Stimulated activated naive CD8-positive, alpha-beta T cell treated with anti-CD3 and anti-CD28 coated beads, Interleukin-15, amount 100 ng/mL, for 72 hours (primary cell): ENCODE data around the gene MAST4.
"Not testable (repeated sequence)": the region's sequence is repeated elsewhere in the genome, so short reads cannot be mapped to it uniquely, and the experiment has no call there.

Experiments used
- ATAC-seq: fragments of 150-1000 bp; cut with Tn5 transposase; 2 replicates; pipeline ENCODE4 v1.10.0; 2021; ENCODE audit warnings: mild to moderate bottlenecking, moderate library complexity
- DNase-seq, 2 donors: peaks; one replicate each; pipeline ENCODE4 v3.0.0; 2021 to 2022
- H3K27ac Mint-ChIP-seq, 2 donors: one replicate each; pipeline ENCODE4 v1.8.0; 2022; ENCODE audit warnings: mild to moderate bottlenecking in 2 of 2, mixed read lengths in 2 of 2, moderate library complexity in 2 of 2
- H3K27me3 Mint-ChIP-seq: one replicate; pipeline ENCODE4 v1.8.0; 2022; ENCODE audit warnings: mixed read lengths
- H3K4me1 Mint-ChIP-seq: one replicate; pipeline ENCODE4 v1.8.0; 2022; ENCODE audit warnings: mild to moderate bottlenecking, mixed read lengths
- H3K4me3 Mint-ChIP-seq, 2 donors: one replicate each; pipeline ENCODE4 v1.8.0; 2022; ENCODE audit warnings: mild to moderate bottlenecking in 2 of 2, mixed read lengths in 2 of 2, moderate library complexity in 1 of 2
- H3K9me3 Mint-ChIP-seq, 2 donors: one replicate each; pipeline ENCODE4 v1.8.0; 2022; ENCODE audit warnings: mixed read lengths in 2 of 2

The MAST4 gene

GRCh38 chr5:66727630-66728029, 131.4 kb downstream of the MAST4 start:
- no peak for ATAC-seq

DNA sequence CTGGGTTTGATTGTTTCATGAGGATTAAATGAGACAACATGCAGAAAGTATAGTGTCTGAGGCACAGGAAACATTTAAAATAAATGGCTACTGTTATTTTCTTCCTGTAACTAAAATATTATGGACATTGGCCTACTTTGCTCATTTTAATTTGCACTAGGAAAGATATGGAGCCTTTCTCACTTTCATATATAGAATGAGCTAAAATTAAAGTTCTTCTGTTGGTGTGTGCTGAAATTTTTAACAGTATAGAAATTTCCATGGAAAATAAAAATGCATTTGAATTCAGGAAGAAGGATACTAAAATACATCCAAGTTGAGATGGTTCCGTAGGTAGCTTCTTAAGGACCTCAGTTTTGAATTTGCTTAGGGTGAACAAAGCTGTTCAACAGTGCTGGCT, 131.9 kb downstream of the MAST4 start:
- H3K27ac Mint-ChIP-seq, result no peak overlapping the region
- H3K4me3 Mint-ChIP-seq, result no peak overlapping the region
- H3K4me1 Mint-ChIP-seq, result no peaks in the 10 kb centered on the region
- no peaks in the 10 kb centered on the region for H3K9me3 Mint-ChIP-seq
- peaks cover 15% of the 10 kb centered on the region for H3K27me3 Mint-ChIP-seq
- ATAC-seq (no peak), DNase-seq (no peak)

More at GRCh38 chr5:66727630-66728029, 131.4 kb downstream of the MAST4 start:
- H3K27ac Mint-ChIP-seq, result no peak overlapping the region
- no peaks in the 10 kb centered on the region for H3K4me1 Mint-ChIP-seq
- DNase-seq, result no peak
- H3K4me3 Mint-ChIP-seq, result no peak overlapping the region
- peaks cover 14% of the 10 kb centered on the region for H3K27me3 Mint-ChIP-seq
- H3K9me3 Mint-ChIP-seq, result no peaks in the 10 kb centered on the region

- Mint-ChIP-seq H3K4me3 (no peak overlapping the region), H3K4me1 (no peaks in the 10 kb centered on the region), H3K9me3 (no peaks in the 10 kb centered on the region), H3K27me3 (peaks cover 26% of the 10 kb centered on the region), H3K27ac (no peak overlapping the region)
- ATAC-seq (no peak), DNase-seq (no peak)
These were observed 140.9 kb downstream of the MAST4 start for GRCh38 chr5:66737096-66737495.

- Mint-ChIP-seq H3K9me3 (no peaks in the 10 kb centered on the region), H3K4me3 (no peak overlapping the region), H3K27me3 (peaks cover 16% of the 10 kb centered on the region), H3K4me1 (no peaks in the 10 kb centered on the region), H3K27ac (no peak overlapping the region)
- no peak for DNase-seq
- no peak for ATAC-seq
These were observed 141.9 kb downstream of the MAST4 start for GRCh38 chr5:66738136-66738535.

GRCh38 chr5:66739021-66739420, 142.8 kb downstream of the MAST4 start:
- Mint-ChIP-seq H3K27me3 (peaks cover 15% of the 10 kb centered on the region), H3K4me3 (no peak overlapping the region), H3K27ac (no peak overlapping the region), H3K9me3 (no peaks in the 10 kb centered on the region), H3K4me1 (no peaks in the 10 kb centered on the region)
- ATAC-seq, result no peak
- DNase-seq, result no peak

GRCh38 chr5:66739951-66740350, 143.8 kb downstream of the MAST4 start:
- Mint-ChIP-seq H3K4me1 (no peaks in the 10 kb centered on the region), H3K27ac (peak overlapping the region in 1 of 2 donors; percentile 16), H3K9me3 (no peaks in the 10 kb centered on the region), H3K4me3 (no peak overlapping the region), H3K27me3 (peaks cover 15% of the 10 kb centered on the region)
- no peak for DNase-seq
- no peak for ATAC-seq

DNA sequence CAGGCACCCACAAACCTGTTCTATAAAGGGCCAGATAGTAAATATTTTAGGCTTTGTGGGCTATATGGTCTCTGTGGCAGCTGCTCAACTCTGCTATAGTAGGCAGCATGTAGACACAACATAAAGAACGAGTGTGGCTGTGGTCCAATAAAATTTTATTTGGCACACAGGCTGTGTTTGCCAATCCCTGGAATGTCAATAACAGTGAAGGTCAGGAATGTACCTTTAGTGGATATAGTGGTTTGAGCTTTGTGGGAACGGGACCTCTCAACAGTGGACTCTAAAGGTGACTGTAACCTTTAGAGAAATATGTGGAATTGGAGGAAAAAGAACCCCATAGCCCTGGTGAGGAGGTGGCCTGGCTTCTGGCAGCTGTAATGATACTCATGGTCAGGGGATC, 145.2 kb downstream of the MAST4 start:
- no peak for ATAC-seq
- Mint-ChIP-seq H3K27ac (no peak overlapping the region), H3K4me1 (no peaks in the 10 kb centered on the region), H3K9me3 (no peaks in the 10 kb centered on the region), H3K27me3 (peaks cover 24% of the 10 kb centered on the region), H3K4me3 (no peak overlapping the region)
- no peak for DNase-seq

GRCh38 chr5:66742083-66742895, 146.1 kb downstream of the MAST4 start:
- no peak for ATAC-seq
- peaks cover 28% of the 10 kb centered on the region for H3K27me3 Mint-ChIP-seq
- no peak overlapping the region for H3K4me3 Mint-ChIP-seq

GRCh38 chr5:66742896-66743247, 146.7 kb downstream of the MAST4 start:
- ATAC-seq, result no peak
- Mint-ChIP-seq H3K9me3 (no peaks in the 10 kb centered on the region), H3K27ac (peak overlapping the region in 1 of 2 donors; percentile 75), H3K27me3 (peaks cover 22% of the 10 kb centered on the region), H3K4me3 (no peak overlapping the region), H3K4me1 (no peaks in the 10 kb centered on the region)
- no peak for DNase-seq

More at GRCh38 chr5:66742083-66742895, 146.1 kb downstream of the MAST4 start:
- H3K4me1 Mint-ChIP-seq, result no peaks in the 10 kb centered on the region
- no peaks in the 10 kb centered on the region for H3K9me3 Mint-ChIP-seq
- no peak for DNase-seq
- no peak overlapping the region for H3K27ac Mint-ChIP-seq

GRCh38 chr5:66743344-66743743, 147.2 kb downstream of the MAST4 start:
- Mint-ChIP-seq H3K4me3 (no peak overlapping the region), H3K27ac (peak overlapping the region in 1 of 2 donors; percentile 75), H3K27me3 (peaks cover 22% of the 10 kb centered on the region), H3K4me1 (no peaks in the 10 kb centered on the region), H3K9me3 (no peaks in the 10 kb centered on the region)
- DNase-seq (no peak), ATAC-seq (no peak)

GRCh38 chr5:66744040-66744439, 147.8 kb downstream of the MAST4 start:
- Mint-ChIP-seq H3K4me1 (no peaks in the 10 kb centered on the region), H3K27ac (no peak overlapping the region), H3K27me3 (peaks cover 22% of the 10 kb centered on the region), H3K9me3 (no peaks in the 10 kb centered on the region), H3K4me3 (no peak overlapping the region)
- DNase-seq (no peak), ATAC-seq (no peak)

- no peak overlapping the region for H3K4me3 Mint-ChIP-seq
- H3K27ac Mint-ChIP-seq, result no peak overlapping the region
- no peaks in the 10 kb centered on the region for H3K4me1 Mint-ChIP-seq
- ATAC-seq (no peak), DNase-seq (no peak)
- H3K9me3 Mint-ChIP-seq, result no peaks in the 10 kb centered on the region
- peaks cover 22% of the 10 kb centered on the region for H3K27me3 Mint-ChIP-seq
These were observed 149.1 kb downstream of the MAST4 start for GRCh38 chr5:66745297-66745696.

GRCh38 chr5:66747607-66748006, 151.4 kb downstream of the MAST4 start:
- Mint-ChIP-seq H3K9me3 (no peaks in the 10 kb centered on the region), H3K4me3 (no peak overlapping the region), H3K4me1 (no peaks in the 10 kb centered on the region), H3K27me3 (peaks cover 22% of the 10 kb centered on the region), H3K27ac (no peak overlapping the region)
- ATAC-seq, result no peak
- DNase-seq, result no peak

GRCh38 chr5:66752668-66753067, 156.5 kb downstream of the MAST4 start:
- not testable (repeated sequence) for DNase-seq, H3K9me3 Mint-ChIP-seq, ATAC-seq, H3K27ac Mint-ChIP-seq, H3K4me1 Mint-ChIP-seq, H3K4me3 Mint-ChIP-seq
- H3K27me3 Mint-ChIP-seq, result peaks cover 31% of the 10 kb centered on the region

DNA sequence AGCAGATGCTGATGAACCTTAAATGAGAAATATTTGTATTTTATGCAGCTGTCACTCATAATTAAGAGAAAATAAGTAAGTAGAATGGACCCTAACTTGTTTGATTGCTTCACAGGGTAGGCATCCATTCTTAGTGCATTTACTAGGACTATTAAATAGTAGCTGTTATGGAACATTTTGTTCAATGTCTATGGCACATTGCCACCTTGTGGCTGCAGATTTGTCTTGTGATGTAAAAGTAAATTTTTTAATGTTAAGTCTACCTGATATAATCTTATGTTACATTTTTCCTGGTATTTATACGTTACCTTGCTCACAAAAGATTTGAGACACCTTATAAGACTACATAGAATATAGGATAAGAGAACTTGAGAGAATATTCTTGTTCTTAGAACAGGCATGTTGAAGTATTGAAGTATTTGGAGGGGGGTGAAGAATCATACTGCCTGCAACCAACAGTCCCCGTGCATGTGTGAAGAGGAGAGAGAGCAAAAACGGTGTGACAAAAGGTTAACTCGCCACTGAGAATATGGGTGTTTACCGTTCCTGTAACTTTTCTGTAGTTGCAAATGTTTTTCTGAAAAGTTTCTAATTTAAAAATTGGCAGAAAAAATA, 161.1 kb downstream of the MAST4 start:
- Mint-ChIP-seq H3K27me3 (peaks cover 23% of the 10 kb centered on the region), H3K9me3 (no peaks in the 10 kb centered on the region), H3K4me1 (no peaks in the 10 kb centered on the region), H3K27ac (no peak overlapping the region), H3K4me3 (no peak overlapping the region)
- ATAC-seq, result no peak
- DNase-seq, result no peak

DNA sequence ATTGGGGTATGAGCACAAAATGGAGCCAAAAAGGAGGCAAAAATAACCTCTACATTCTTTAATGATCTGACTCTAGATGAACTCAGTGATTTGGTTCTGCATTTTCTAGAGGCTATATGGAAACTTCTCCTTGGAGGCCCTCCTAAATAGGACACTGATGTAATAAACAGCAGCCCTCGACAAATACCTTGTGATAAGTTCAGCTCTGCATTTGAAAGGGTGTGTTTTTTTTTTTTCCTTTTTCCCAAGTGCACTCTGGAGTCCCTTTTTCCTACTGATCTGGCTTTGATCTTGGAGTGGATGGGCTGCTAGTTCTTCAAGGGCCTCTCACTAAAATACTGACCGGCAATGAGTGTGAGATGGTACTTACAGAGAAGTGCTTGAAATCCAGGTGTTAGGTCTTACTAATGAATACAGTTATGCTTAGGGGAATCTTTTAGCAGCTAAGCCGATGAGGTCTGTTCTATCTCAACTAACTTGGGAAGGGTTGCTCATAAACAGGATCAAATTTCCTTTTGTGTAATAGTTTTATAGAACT, 161.7 kb downstream of the MAST4 start:
- DNase-seq (no peak), ATAC-seq (no peak)
- no peak overlapping the region for H3K27ac Mint-ChIP-seq
- peaks cover 23% of the 10 kb centered on the region for H3K27me3 Mint-ChIP-seq
- no peaks in the 10 kb centered on the region for H3K9me3 Mint-ChIP-seq
- no peaks in the 10 kb centered on the region for H3K4me1 Mint-ChIP-seq
- no peak overlapping the region for H3K4me3 Mint-ChIP-seq
